ENCODE results near the gene RNF152.

RNF152 gene

GRCh38 chr18:61832858-61833257, 59.9 kb downstream of the RNF152 start:
- no peak for TF ChIP-seq POLR2A (IDR thresholded peaks at IDR 0.05; ENCODE audit: low read depth, low read length)
- DNase-seq (ENCODE audit: insufficient read length, low spot score): no peak
- no peak for FAIRE-seq

DNA sequence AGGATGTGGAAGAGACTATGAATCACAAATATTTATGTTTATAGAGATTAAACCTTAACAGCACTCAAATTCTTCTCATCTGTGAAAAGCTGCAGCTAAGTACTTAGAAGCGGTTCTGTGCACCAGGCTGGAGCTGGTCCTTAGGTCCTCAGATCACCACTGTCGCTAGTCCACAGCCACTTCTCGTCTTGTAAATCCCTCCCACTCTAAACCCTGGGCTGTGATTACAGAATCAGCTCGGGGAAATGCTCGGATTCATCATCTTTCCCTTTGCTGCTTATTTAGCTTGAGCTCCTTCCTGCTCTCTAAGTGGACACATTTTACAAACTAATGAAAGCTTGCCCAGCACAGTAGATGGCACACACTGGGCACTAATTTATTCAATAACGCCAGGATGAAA, 61.7 kb downstream of the RNF152 start:
- no peak for TF ChIP-seq POLR2A (IDR thresholded peaks at IDR 0.05; ENCODE audit: low read depth, low read length)
- no peak for DNase-seq (ENCODE audit: insufficient read length, low spot score)
- FAIRE-seq: no peak

DNA sequence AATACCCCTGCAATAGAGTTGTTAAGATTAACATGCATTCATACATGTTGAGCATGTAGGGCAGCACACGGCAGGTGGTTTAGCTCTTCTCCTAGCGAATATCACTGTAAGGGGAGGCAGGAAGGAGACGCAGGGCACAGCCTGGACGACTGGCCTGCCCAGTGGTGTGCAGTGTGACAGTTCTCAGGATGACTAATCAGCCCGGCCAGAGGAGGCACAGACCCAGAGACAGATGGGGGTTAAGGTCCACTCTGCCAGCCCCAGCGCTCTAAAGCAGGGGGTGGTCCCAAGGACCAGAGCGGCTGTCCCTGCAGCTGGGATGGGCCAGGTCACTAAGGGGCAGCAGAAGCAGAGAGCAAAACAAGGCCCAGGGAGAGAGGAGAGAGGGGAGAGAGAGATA, 63.7 kb downstream of the RNF152 start:
- no peak for FAIRE-seq
- TF ChIP-seq POLR2A (IDR thresholded peaks at IDR 0.05; ENCODE audit: low read depth, low read length): no peak

GRCh38 chr18:61827591-61827990, 65.2 kb downstream of the RNF152 start:
- no peak for FAIRE-seq
- DNase-seq (ENCODE audit: insufficient read length, low spot score): no peak
- no peak for TF ChIP-seq POLR2A (IDR thresholded peaks at IDR 0.05; ENCODE audit: low read depth, low read length)

More for the DNA sequence above, 63.7 kb downstream of the RNF152 start:
- no peak for DNase-seq (ENCODE audit: insufficient read length, low spot score)

- no peak for DNase-seq (ENCODE audit: insufficient read length, low spot score)
- no peak for FAIRE-seq
- no peak for TF ChIP-seq POLR2A (IDR thresholded peaks at IDR 0.05; ENCODE audit: low read depth, low read length)
Observed at GRCh38 chr18:61825386-61825785, 67.4 kb downstream of the RNF152 start.

GRCh38 chr18:61824733-61825363, 68.0 kb downstream of the RNF152 start:
- FAIRE-seq (no peak), DNase-seq (ENCODE audit: insufficient read length, low spot score) (no peak)
- no peak for TF ChIP-seq POLR2A (IDR thresholded peaks at IDR 0.05; ENCODE audit: low read depth, low read length)

- no peak for DNase-seq (ENCODE audit: insufficient read length, low spot score)
- no peak for TF ChIP-seq POLR2A (IDR thresholded peaks at IDR 0.05; ENCODE audit: low read depth, low read length)
- FAIRE-seq: no peak
Observed at GRCh38 chr18:61823595-61823994, 69.2 kb downstream of the RNF152 start.

GRCh38 chr18:61822879-61823278, 69.9 kb downstream of the RNF152 start:
- FAIRE-seq: no peak
- TF ChIP-seq POLR2A (IDR thresholded peaks at IDR 0.05; ENCODE audit: low read depth, low read length): no peak
- DNase-seq (ENCODE audit: insufficient read length, low spot score): no peak

DNA sequence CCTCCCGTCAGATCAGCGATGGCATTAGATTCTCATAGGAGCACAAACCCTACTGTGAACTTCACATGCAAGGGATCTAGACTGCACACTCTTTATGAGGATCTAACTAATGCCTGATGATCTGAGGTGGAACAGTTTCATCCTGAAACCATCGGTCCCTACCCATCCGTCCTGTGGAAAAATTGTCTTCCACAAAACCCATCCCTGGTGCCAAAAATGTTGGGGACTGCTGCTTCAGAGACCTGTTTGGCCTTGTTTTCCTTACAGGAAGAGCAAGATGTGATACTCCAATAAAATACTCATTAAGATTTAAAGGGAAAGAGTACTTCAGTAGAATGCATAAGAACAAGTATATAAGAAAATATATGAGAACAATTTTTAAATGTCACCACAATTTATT, 71.1 kb downstream of the RNF152 start:
- DNase-seq (ENCODE audit: insufficient read length, low spot score) (no peak), FAIRE-seq (no peak)
- TF ChIP-seq POLR2A (IDR thresholded peaks at IDR 0.05; ENCODE audit: low read depth, low read length): no peak

GRCh38 chr18:61820882-61821281, 71.9 kb downstream of the RNF152 start:
- no peak for DNase-seq (ENCODE audit: insufficient read length, low spot score)
- TF ChIP-seq POLR2A (IDR thresholded peaks at IDR 0.05; ENCODE audit: low read depth, low read length): no peak
- no peak for FAIRE-seq

GRCh38 chr18:61817086-61817485, 75.7 kb downstream of the RNF152 start:
- no peak for TF ChIP-seq POLR2A (IDR thresholded peaks at IDR 0.05; ENCODE audit: low read depth, low read length)
- DNase-seq (ENCODE audit: insufficient read length, low spot score): no peak
- no peak for FAIRE-seq

DNA sequence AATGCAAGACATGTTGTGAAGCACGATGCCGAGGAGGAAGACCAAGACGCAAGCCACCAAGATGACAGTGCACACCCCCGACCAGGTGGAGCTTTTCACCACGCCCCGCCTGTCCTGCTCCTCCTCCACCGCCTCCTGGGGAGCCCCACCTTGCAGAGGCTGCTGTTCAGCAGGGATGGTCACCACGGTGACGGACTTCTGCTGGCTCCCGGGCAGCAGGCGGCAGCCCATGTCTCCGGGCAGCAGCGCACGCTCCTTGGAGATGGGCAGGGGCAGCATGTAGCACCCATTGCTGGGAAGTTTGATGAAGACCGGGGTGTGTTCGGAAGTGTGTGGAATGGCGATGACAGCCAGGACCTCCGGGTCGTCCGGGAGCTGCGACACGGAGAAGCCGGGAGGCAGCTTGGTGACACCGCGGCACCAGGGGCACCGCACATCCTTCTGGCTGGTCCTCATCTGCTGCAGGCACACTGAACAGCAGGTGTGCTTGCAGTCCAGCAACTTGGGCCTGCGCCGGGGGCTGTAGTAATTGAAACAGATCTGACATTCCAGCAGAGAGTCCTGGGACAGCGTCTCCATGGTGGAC, 76.8 kb downstream of the RNF152 start:
- no peak for FAIRE-seq
- no peak for TF ChIP-seq POLR2A (IDR thresholded peaks at IDR 0.05; ENCODE audit: low read depth, low read length)
- DNase-seq (ENCODE audit: insufficient read length, low spot score): no peak

- DNase-seq (ENCODE audit: insufficient read length, low spot score) (no peak), FAIRE-seq (no peak)
- TF ChIP-seq POLR2A (IDR thresholded peaks at IDR 0.05; ENCODE audit: low read depth, low read length): no peak
Observed at GRCh38 chr18:61808286-61808685, 84.5 kb downstream of the RNF152 start.

DNA sequence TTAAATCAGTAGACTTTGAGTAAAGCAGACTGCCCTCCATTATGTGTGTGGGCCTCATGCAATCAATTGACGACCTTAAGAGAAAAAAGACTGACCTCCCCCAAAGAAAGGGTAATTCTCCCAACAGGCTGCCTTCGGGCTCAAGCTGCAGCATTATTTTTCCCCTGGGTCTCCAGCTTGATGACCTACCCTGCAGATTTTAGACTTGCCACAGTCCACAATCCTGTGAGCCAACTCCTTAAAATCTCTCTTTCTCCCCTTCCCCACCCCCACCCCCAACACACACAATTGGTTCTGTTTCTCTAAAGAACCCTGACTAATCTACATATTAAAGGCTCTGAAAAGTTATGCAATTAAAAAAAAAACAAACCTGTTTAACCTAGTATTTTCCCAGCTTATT, 89.4 kb downstream of the RNF152 start:
- no peak for TF ChIP-seq POLR2A (IDR thresholded peaks at IDR 0.05; ENCODE audit: low read depth, low read length)
- no peak for DNase-seq (ENCODE audit: insufficient read length, low spot score)
- no peak for FAIRE-seq

Data from H54 (cell line).